HepG2 (cell line): ENCODE measurements around the gene PLXNA3. TPM values are rescaled to one million over a fixed set of nuclear protein-coding genes. Genes with fewer than 3 reads are reported as not detected.

Experiments used
- ELF4 ChIP-seq: sonication (generic); formaldehyde crosslinking; IDR thresholded peaks from 2 replicates; pipeline ENCODE4 v1.5.0; 2020; ENCODE audit warnings: missing genetic modification reagents, mild to moderate bottlenecking, moderate library complexity, borderline replicate concordance
- MIER3 ChIP-seq: IDR thresholded peaks from 2 replicates; pipeline ENCODE4 v1.6.1; 2016; ENCODE audit warnings: missing compliant biosample characterization, borderline replicate concordance
- TBX3 ChIP-seq: fragments of 450-650 bp; IDR thresholded peaks from 2 replicates; pipeline ENCODE4 v1.6.1; 2017; ENCODE audit warnings: antibody characterized with exemption, mild to moderate bottlenecking, inconsistent platforms, borderline replicate concordance
- ZNF34 ChIP-seq: sonication (generic); formaldehyde crosslinking; IDR thresholded peaks from 2 replicates; pipeline ENCODE4 v1.4.0; 2020; ENCODE audit warnings: mild to moderate bottlenecking, missing genetic modification reagents, borderline replicate concordance
- polyA plus RNA-seq, 8 experiments: library from polyadenylated mRNA; depleted of rRNA in 3 of 8; stranded (reverse) in 7 of 8; unstranded in 1 of 8; fragments of >200 nt; fragmentation: Illumina TruSeq in 4 of 8; extraction: Trizol in 4 of 8; gene quantifications; 2 replicates each; pipeline versions ENCODE4 v1.2.1 to v1.2.3, GENCODE V29; 2011 to 2016; ENCODE audit warnings: low read depth in 4 of 8, missing spikeins in 1 of 8, mixed read lengths in 1 of 8; ENCODE audit not compliant: insufficient read depth in 1 of 8
- total RNA-seq, 5 experiments: library from RNA; depleted of rRNA; stranded (reverse); fragments of >200 nt; fragmentation: Illumina TruSeq; extraction: Trizol; gene quantifications; 2 replicates each; pipeline ENCODE4 v1.2.3, GENCODE V29; 2016; ENCODE audit warnings: low read depth in 1 of 5
- TF ChIP-seq, protein P1 (sequence below): sonication (generic); formaldehyde crosslinking; IDR thresholded peaks from 2 replicates; pipeline ENCODE4 v1.9.0; 2021; ENCODE audit warnings: mild to moderate bottlenecking, missing genetic modification reagents
- TF ChIP-seq, protein P2 (sequence below): sonication (generic); formaldehyde crosslinking; IDR thresholded peaks from 2 replicates; pipeline ENCODE4 v1.5.0; 2020; ENCODE audit warnings: missing genetic modification reagents
- TF ChIP-seq, protein P3 (sequence below): IDR thresholded peaks from 2 replicates; pipeline ENCODE4 v1.6.1; 2016; ENCODE audit warnings: low read depth, borderline replicate concordance
- TF ChIP-seq, protein P4 (sequence below): sonication (generic); formaldehyde crosslinking; IDR thresholded peaks from 2 replicates; pipeline ENCODE4 v1.5.1; 2020; ENCODE audit warnings: mild to moderate bottlenecking, missing genetic modification reagents, moderate library complexity
- TF ChIP-seq, protein P5 (sequence below): sonication (generic); formaldehyde crosslinking; IDR thresholded peaks from 2 replicates; pipeline ENCODE4 v1.5.0; 2020; ENCODE audit warnings: missing genetic modification reagents
- TF ChIP-seq, protein P6 (sequence below): sonication (generic); formaldehyde crosslinking; IDR thresholded peaks from 2 replicates; pipeline ENCODE4 v1.5.1; 2020; ENCODE audit warnings: missing genetic modification reagents, mild to moderate bottlenecking, borderline replicate concordance

The PLXNA3 gene
- total and polyA plus RNA-seq, 2 of the 13 experiments (the other 11 are each of a cell fraction or from before 2014, with no cell fraction given): 5.8 to 20.6 TPM

DNA sequence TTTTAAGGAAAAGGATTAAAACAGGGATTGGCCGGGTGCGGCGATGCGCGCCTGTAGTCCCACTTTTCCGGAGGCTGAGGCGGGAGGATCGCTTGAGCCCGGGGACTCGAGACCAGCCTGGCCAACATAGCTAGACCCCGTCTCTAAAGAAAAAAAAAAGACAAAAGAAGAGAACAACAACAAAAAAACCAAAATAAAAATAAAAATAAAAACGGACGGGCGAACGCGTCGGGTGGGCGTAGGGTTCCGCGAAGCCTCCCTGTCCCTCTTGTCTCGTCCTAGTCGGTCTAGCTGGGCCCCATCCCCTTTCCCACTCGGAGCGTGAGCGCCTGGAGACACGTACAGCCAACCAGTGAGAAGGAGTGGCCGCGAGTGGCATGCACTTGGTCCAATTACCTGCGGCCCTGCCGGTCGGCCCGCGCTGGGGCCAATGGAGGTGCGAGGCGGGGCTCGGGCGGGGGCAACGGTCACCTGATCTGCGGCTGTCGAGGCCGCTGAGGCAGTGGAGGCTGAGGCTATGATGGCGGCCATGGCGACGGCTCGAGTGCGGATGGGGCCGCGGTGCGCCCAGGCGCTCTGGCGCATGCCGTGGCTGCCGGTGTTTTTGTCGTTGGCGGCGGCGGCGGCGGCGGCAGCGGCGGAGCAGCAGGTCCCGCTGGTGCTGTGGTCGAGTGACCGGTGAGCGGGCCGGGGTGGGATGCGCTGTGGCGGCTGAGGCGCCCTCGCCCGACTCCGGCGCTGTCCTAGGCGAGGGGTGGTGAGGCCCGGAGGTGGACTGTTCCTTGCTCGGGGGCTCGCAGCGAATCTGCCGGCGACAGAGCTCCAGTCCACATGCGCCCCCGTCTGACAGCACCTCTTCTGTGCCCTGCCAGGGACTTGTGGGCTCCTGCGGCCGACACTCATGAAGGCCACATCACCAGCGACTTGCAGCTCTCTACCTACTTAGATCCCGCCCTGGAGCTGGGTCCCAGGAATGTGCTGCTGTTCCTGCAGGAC is 29.6 kb upstream of the PLXNA3 start, which contains the start of gene ATP6AP1 (continued):
- TF ChIP-seq, protein P1, sequence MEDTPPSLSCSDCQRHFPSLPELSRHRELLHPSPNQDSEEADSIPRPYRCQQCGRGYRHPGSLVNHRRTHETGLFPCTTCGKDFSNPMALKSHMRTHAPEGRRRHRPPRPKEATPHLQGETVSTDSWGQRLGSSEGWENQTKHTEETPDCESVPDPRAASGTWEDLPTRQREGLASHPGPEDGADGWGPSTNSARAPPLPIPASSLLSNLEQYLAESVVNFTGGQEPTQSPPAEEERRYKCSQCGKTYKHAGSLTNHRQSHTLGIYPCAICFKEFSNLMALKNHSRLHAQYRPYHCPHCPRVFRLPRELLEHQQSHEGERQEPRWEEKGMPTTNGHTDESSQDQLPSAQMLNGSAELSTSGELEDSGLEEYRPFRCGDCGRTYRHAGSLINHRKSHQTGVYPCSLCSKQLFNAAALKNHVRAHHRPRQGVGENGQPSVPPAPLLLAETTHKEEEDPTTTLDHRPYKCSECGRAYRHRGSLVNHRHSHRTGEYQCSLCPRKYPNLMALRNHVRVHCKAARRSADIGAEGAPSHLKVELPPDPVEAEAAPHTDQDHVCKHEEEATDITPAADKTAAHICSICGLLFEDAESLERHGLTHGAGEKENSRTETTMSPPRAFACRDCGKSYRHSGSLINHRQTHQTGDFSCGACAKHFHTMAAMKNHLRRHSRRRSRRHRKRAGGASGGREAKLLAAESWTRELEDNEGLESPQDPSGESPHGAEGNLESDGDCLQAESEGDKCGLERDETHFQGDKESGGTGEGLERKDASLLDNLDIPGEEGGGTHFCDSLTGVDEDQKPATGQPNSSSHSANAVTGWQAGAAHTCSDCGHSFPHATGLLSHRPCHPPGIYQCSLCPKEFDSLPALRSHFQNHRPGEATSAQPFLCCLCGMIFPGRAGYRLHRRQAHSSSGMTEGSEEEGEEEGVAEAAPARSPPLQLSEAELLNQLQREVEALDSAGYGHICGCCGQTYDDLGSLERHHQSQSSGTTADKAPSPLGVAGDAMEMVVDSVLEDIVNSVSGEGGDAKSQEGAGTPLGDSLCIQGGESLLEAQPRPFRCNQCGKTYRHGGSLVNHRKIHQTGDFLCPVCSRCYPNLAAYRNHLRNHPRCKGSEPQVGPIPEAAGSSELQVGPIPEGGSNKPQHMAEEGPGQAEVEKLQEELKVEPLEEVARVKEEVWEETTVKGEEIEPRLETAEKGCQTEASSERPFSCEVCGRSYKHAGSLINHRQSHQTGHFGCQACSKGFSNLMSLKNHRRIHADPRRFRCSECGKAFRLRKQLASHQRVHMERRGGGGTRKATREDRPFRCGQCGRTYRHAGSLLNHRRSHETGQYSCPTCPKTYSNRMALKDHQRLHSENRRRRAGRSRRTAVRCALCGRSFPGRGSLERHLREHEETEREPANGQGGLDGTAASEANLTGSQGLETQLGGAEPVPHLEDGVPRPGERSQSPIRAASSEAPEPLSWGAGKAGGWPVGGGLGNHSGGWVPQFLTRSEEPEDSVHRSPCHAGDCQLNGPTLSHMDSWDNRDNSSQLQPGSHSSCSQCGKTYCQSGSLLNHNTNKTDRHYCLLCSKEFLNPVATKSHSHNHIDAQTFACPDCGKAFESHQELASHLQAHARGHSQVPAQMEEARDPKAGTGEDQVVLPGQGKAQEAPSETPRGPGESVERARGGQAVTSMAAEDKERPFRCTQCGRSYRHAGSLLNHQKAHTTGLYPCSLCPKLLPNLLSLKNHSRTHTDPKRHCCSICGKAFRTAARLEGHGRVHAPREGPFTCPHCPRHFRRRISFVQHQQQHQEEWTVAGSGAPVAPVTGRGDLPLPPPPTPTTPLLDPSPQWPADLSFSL (CRISPR knock-in tag): no peak
- TF ChIP-seq ZNF34 (CRISPR knock-in tag): no peak
- no peak for TF ChIP-seq ELF4 (CRISPR knock-in tag)
- no peak for TF ChIP-seq TBX3
- TF ChIP-seq, protein P2, sequence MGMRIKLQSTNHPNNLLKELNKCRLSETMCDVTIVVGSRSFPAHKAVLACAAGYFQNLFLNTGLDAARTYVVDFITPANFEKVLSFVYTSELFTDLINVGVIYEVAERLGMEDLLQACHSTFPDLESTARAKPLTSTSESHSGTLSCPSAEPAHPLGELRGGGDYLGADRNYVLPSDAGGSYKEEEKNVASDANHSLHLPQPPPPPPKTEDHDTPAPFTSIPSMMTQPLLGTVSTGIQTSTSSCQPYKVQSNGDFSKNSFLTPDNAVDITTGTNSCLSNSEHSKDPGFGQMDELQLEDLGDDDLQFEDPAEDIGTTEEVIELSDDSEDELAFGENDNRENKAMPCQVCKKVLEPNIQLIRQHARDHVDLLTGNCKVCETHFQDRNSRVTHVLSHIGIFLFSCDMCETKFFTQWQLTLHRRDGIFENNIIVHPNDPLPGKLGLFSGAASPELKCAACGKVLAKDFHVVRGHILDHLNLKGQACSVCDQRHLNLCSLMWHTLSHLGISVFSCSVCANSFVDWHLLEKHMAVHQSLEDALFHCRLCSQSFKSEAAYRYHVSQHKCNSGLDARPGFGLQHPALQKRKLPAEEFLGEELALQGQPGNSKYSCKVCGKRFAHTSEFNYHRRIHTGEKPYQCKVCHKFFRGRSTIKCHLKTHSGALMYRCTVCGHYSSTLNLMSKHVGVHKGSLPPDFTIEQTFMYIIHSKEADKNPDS (CRISPR knock-in tag): no peak
- TF ChIP-seq, protein P3, sequence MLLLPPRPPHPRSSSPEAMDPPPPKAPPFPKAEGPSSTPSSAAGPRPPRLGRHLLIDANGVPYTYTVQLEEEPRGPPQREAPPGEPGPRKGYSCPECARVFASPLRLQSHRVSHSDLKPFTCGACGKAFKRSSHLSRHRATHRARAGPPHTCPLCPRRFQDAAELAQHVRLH (CRISPR knock-in tag): no peak
- TF ChIP-seq MIER3 (CRISPR knock-in tag): no peak
- TF ChIP-seq, protein P4, sequence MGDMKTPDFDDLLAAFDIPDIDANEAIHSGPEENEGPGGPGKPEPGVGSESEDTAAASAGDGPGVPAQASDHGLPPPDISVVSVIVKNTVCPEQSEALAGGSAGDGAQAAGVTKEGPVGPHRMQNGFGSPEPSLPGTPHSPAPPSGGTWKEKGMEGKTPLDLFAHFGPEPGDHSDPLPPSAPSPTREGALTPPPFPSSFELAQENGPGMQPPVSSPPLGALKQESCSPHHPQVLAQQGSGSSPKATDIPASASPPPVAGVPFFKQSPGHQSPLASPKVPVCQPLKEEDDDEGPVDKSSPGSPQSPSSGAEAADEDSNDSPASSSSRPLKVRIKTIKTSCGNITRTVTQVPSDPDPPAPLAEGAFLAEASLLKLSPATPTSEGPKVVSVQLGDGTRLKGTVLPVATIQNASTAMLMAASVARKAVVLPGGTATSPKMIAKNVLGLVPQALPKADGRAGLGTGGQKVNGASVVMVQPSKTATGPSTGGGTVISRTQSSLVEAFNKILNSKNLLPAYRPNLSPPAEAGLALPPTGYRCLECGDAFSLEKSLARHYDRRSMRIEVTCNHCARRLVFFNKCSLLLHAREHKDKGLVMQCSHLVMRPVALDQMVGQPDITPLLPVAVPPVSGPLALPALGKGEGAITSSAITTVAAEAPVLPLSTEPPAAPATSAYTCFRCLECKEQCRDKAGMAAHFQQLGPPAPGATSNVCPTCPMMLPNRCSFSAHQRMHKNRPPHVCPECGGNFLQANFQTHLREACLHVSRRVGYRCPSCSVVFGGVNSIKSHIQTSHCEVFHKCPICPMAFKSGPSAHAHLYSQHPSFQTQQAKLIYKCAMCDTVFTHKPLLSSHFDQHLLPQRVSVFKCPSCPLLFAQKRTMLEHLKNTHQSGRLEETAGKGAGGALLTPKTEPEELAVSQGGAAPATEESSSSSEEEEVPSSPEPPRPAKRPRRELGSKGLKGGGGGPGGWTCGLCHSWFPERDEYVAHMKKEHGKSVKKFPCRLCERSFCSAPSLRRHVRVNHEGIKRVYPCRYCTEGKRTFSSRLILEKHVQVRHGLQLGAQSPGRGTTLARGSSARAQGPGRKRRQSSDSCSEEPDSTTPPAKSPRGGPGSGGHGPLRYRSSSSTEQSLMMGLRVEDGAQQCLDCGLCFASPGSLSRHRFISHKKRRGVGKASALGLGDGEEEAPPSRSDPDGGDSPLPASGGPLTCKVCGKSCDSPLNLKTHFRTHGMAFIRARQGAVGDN (CRISPR knock-in tag): peak; percentile 87
- TF ChIP-seq, protein P5, sequence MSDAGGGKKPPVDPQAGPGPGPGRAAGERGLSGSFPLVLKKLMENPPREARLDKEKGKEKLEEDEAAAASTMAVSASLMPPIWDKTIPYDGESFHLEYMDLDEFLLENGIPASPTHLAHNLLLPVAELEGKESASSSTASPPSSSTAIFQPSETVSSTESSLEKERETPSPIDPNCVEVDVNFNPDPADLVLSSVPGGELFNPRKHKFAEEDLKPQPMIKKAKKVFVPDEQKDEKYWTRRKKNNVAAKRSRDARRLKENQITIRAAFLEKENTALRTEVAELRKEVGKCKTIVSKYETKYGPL (CRISPR knock-in tag): no peak
- TF ChIP-seq, protein P6, sequence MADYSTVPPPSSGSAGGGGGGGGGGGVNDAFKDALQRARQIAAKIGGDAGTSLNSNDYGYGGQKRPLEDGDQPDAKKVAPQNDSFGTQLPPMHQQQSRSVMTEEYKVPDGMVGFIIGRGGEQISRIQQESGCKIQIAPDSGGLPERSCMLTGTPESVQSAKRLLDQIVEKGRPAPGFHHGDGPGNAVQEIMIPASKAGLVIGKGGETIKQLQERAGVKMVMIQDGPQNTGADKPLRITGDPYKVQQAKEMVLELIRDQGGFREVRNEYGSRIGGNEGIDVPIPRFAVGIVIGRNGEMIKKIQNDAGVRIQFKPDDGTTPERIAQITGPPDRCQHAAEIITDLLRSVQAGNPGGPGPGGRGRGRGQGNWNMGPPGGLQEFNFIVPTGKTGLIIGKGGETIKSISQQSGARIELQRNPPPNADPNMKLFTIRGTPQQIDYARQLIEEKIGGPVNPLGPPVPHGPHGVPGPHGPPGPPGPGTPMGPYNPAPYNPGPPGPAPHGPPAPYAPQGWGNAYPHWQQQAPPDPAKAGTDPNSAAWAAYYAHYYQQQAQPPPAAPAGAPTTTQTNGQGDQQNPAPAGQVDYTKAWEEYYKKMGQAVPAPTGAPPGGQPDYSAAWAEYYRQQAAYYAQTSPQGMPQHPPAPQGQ (CRISPR knock-in tag): no peak
